OCI-LY1 (cell line): ENCODE measurements around the gene ANO8.

Experiments used
- H2AFZ ChIP-seq: fragments of 200-600 bp; sonication (generic), shearing (Covaris generic); 2 replicates; pipeline ENCODE4 v1.6.0; 2014; ENCODE audit warnings: antibody characterized with exemption, mild to moderate bottlenecking, low read length
- H3F3A ChIP-seq: fragments of 200-600 bp; sonication (generic), shearing (Covaris generic); 2 replicates; pipeline ENCODE4 v1.6.0; 2014; ENCODE audit warnings: mild to moderate bottlenecking, antibody characterized with exemption, low read length, moderate library complexity; ENCODE audit not compliant: insufficient read depth
- H3K27ac ChIP-seq: fragments of 200-600 bp; sonication (generic); 2 replicates; pipeline ENCODE4 v1.5.1; 2014; ENCODE audit warnings: low read length, mixed run types, mild to moderate bottlenecking, low read depth; ENCODE audit not compliant: poor library complexity, severe bottlenecking
- H3K27me3 ChIP-seq: fragments of 200-600 bp; sonication (generic); 2 replicates; pipeline ENCODE4 v1.6.0; 2014; ENCODE audit warnings: antibody characterized with exemption, mild to moderate bottlenecking, low read length, moderate library complexity; ENCODE audit not compliant: insufficient read depth
- H3K36me3 ChIP-seq: fragments of 200-600 bp; sonication (generic); 2 replicates; pipeline ENCODE4 v1.6.1; 2014; ENCODE audit warnings: mild to moderate bottlenecking, antibody characterized with exemption, low read length, moderate library complexity, mixed read lengths; ENCODE audit not compliant: insufficient read depth
- H3K4me1 ChIP-seq: fragments of 200-600 bp; sonication (generic); 2 replicates; pipeline ENCODE4 v1.5.1; 2014; ENCODE audit warnings: mild to moderate bottlenecking, low read length, moderate library complexity; ENCODE audit not compliant: insufficient read depth, severe bottlenecking
- H3K4me2 ChIP-seq: fragments of 200-600 bp; sonication (generic), shearing (Covaris generic); 2 replicates; pipeline ENCODE4 v1.6.1; 2014; ENCODE audit warnings: low read length
- H3K4me3 ChIP-seq: fragments of 200-600 bp; sonication (generic); 2 replicates; pipeline ENCODE4 v1.5.1; 2014; ENCODE audit warnings: low read length, low read depth, mild to moderate bottlenecking, mixed read lengths; ENCODE audit not compliant: poor library complexity, severe bottlenecking
- H3K79me2 ChIP-seq: fragments of 200-600 bp; shearing (Covaris generic); 2 replicates; pipeline ENCODE4 v1.6.1; 2016; ENCODE audit warnings: mixed run types, low read length, mixed read lengths; ENCODE audit not compliant: insufficient read depth
- H3K9ac ChIP-seq: fragments of 200-600 bp; sonication (generic), shearing (Covaris generic); 2 replicates; pipeline ENCODE4 v1.6.1; 2014; ENCODE audit warnings: mild to moderate bottlenecking, low read length, mixed read lengths
- H3K9me2 ChIP-seq: fragments of 200-600 bp; sonication (generic), shearing (Covaris generic); 2 replicates; pipeline ENCODE4 v1.6.1; 2014; ENCODE audit warnings: low read depth, mild to moderate bottlenecking, low read length, mixed read lengths
- H3K9me3 ChIP-seq: fragments of 200-600 bp; shearing (Covaris generic); 2 replicates; pipeline ENCODE4 v1.6.1; 2014; ENCODE audit warnings: low read length, mixed read lengths
- H4K20me1 ChIP-seq: fragments of 200-600 bp; sonication (generic), shearing (Covaris generic); 2 replicates; pipeline ENCODE4 v1.6.0; 2016; ENCODE audit warnings: mild to moderate bottlenecking, low read length; ENCODE audit not compliant: insufficient read depth
- CTCF ChIP-seq: fragments of 200-600 bp; sonication (generic), shearing (Covaris generic); IDR thresholded peaks from 2 replicates; pipeline ENCODE4 v1.5.1; 2017; ENCODE audit warnings: mild to moderate bottlenecking, antibody characterized with exemption, low read length, moderate library complexity, mixed read lengths
- EZH2 ChIP-seq: fragments of 200-600 bp; sonication (generic), shearing (Covaris generic); IDR thresholded peaks from 2 replicates; pipeline ENCODE4 v1.8.0; 2017; ENCODE audit warnings: borderline replicate concordance, mixed run types, mild to moderate bottlenecking, antibody characterized with exemption, low read length, moderate library complexity, mixed read lengths

Gene ANO8

DNA sequence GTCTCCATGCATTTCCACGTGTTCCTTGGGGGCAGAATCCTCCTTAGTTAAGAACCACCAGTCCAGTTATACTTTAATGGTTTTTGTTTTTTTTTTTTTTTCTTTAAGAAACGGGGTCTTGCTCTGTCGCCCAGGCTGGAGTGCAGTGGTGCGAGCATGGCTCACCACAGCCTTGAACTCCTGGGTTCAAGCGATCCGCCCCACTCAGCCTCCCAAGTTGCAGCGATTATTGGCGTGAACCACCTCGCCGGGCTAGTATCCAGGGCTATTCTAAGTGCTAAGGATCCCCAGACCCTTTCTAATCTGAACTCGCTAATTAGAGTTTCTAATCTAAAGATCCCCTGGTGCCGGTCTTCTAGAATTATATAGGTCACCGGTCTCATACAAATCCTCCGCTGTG lies 41.0 kb downstream of the ANO8 start:
- H3K4me2 ChIP-seq: peak overlapping the region; percentile 57
- peaks cover 29% of the 10 kb centered on the region for H3K36me3 ChIP-seq
- TF ChIP-seq EZH2: no peak
- no peak for TF ChIP-seq CTCF
- H3K9me2 ChIP-seq: no peaks in the 10 kb centered on the region
- no peaks in the 10 kb centered on the region for H3K79me2 ChIP-seq
- H2AFZ ChIP-seq: no peak overlapping the region
- H4K20me1 ChIP-seq: no peaks in the 10 kb centered on the region
- H3K4me3 ChIP-seq: peak overlapping the region; percentile 74
- peaks cover 24% of the 10 kb centered on the region for H3K4me1 ChIP-seq
- peak overlapping the region; percentile 54 for H3K27ac ChIP-seq
- H3K27me3 ChIP-seq: no peaks in the 10 kb centered on the region
- H3K9me3 ChIP-seq: no peaks in the 10 kb centered on the region
- peaks cover 3% of the 10 kb centered on the region; the same call in 1 of the 2 replicates for H3F3A ChIP-seq
- H3K9ac ChIP-seq: peak overlapping the region; percentile 1; the same call in 1 of the 2 replicates

DNA sequence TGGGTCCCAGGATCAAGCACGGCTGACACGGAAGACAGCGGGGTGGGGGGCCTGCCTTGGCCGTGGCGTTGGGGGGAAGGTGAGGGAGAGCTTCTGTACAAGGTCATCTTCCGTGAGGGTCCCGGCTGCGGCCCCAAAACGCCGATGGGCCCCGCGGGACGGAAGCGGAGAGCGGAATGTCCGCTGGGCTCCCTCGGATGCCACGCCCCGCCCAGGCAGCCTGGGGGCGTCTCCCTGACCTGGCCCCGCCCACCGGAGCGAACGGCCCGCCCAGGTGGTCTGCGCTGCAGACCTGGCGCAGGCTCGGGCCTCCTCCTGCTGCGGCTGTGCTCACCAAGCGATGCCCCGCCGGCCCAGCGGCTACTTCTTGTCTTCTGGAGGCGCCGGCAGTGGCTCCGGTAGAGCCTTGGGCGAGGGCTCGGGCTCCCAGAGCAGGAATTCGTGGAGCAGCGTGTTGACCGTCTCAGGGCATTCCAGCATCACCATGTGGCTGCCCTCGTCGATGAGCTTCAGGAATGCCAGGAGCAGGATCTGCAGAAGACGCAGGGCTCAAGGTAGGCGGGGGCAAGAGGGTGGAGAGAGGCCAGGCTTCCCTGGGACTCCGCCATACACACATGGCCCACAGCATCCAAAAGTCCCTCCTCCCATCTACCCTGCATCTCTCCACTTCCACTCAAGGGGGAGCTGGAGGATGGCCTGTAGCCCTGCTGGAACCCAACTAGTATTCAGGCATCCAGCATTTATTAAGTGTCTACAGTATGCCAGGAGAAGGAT lies 42.2 kb downstream of the ANO8 start:
- H3K79me2 ChIP-seq: no peaks in the 10 kb centered on the region
- TF ChIP-seq CTCF (peak; percentile 75), EZH2 (no peak)
- no peaks in the 10 kb centered on the region for H3K27me3 ChIP-seq
- peak overlapping the region; percentile 74 for H3K4me3 ChIP-seq
- no peaks in the 10 kb centered on the region for H3K9me2 ChIP-seq
- H3F3A ChIP-seq: peaks cover 3% of the 10 kb centered on the region; the same call in 1 of the 2 replicates
- H3K27ac ChIP-seq: peak overlapping the region; percentile 70
- peaks cover 21% of the 10 kb centered on the region for H3K36me3 ChIP-seq
- H2AFZ ChIP-seq: no peak overlapping the region
- H3K4me2 ChIP-seq: peak overlapping the region; percentile 84
- peak overlapping the region; percentile 74 for H3K9ac ChIP-seq
- H4K20me1 ChIP-seq: no peaks in the 10 kb centered on the region
- peaks cover 24% of the 10 kb centered on the region for H3K4me1 ChIP-seq
- H3K9me3 ChIP-seq: no peaks in the 10 kb centered on the region

DNA sequence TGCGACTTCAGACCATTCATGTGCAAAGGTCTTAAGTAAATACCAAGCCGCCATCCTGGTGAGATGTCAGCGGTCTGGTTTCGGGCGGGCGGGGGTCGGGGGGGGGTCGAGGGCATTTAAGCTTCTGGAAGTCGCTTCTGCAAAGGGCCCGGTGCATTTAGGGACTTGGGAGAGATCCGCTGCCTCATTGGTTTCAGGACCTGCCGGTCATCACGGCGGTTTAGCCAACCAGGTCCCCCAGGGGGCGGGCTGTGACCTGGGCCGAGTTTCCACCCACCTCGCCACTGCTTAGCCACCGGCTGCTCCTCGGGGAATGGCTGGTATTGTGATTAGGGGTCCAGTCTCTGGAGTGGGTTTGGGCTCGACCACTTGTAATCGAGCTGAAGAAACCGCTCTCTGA lies 45.2 kb downstream of the ANO8 start:
- H3K4me1 ChIP-seq: peaks cover 22% of the 10 kb centered on the region
- peaks cover 3% of the 10 kb centered on the region; the same call in 1 of the 2 replicates for H3F3A ChIP-seq
- H3K27me3 ChIP-seq: no peaks in the 10 kb centered on the region
- H3K9ac ChIP-seq: no peak overlapping the region
- no peaks in the 10 kb centered on the region for H3K79me2 ChIP-seq
- H4K20me1 ChIP-seq: no peaks in the 10 kb centered on the region
- H3K9me3 ChIP-seq: no peaks in the 10 kb centered on the region
- no peak overlapping the region for H2AFZ ChIP-seq
- no peak overlapping the region for H3K4me3 ChIP-seq
- peaks cover 29% of the 10 kb centered on the region for H3K36me3 ChIP-seq
- no peak for TF ChIP-seq CTCF
- TF ChIP-seq EZH2: no peak
- H3K4me2 ChIP-seq: no peak overlapping the region
- H3K27ac ChIP-seq: no peak overlapping the region
- no peaks in the 10 kb centered on the region for H3K9me2 ChIP-seq
